HG03469 (cell line): ENCODE results near the gene BMS1.
"Not testable (repeated sequence)": the region's sequence is repeated elsewhere in the genome, so short reads cannot be mapped to it uniquely, and the experiment has no call there.

Experiments used
- ATAC-seq: cut with Tn5 transposase; IDR thresholded peaks from one replicate; pipeline ENCODE4 v1.9.1; 2021; ENCODE audit warnings: mild to moderate bottlenecking, moderate library complexity, moderate number of reproducible peaks; ENCODE audit not compliant: unreplicated experiment

Gene BMS1

DNA sequence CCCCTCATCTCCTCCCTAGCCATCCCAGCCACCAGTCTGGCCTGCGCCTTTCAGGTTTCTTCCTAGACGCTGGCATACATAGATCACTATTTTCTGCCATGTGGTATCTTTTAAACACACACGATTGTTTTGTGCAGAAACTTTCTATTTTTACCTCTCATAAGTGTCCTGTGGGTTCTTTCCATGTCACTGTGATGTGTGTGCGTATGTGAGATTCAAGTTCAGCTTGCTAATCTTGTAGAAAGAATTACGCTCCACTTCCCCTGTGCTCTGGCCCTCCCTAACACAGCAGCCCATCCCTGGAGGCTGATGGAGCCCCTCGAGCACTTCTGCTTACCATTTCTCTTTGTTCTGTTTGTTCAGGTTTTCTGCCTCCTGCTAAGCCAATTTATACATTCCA, 80.2 kb downstream of the BMS1 start:
- not testable (repeated sequence) for ATAC-seq

DNA sequence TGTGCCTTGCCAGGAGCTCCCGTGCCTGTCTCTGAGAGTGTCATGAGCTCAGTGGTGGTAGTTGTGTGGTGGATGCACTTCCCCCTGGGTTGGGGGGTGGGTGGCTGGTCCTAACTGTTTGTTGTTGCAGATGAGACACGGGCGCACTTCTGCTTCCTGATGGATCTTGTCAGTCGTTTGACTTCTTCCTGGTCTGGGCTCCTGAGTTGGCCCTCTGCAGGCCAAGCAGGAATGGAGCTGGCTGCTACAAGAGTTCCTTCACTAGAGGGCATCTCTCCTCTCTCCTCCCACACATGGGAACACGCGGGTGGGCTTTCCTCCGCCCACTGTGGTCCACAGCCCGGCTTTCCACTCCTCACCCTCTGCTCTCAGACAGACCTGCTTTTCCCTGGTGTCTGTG, 82.0 kb downstream of the BMS1 start:
- ATAC-seq: no peak

- no peak for ATAC-seq
These were observed 83.1 kb downstream of the BMS1 start for GRCh38 chr10:42865716-42866114.

- no peak for ATAC-seq
These were observed 83.8 kb downstream of the BMS1 start for GRCh38 chr10:42866115-42866995.

GRCh38 chr10:42867571-42867970, 85.0 kb downstream of the BMS1 start:
- no peak for ATAC-seq

GRCh38 chr10:42868530-42868929, 85.9 kb downstream of the BMS1 start:
- ATAC-seq: no peak

- no peak for ATAC-seq
These were observed 87.4 kb downstream of the BMS1 start for GRCh38 chr10:42869977-42870350.

- not testable (repeated sequence) for ATAC-seq
These were observed 88.6 kb downstream of the BMS1 start for GRCh38 chr10:42871138-42871641.

- no peak for ATAC-seq
These were observed 89.2 kb downstream of the BMS1 start for GRCh38 chr10:42871823-42872222.

- no peak for ATAC-seq
These were observed 90.4 kb downstream of the BMS1 start for GRCh38 chr10:42872865-42873435.

DNA sequence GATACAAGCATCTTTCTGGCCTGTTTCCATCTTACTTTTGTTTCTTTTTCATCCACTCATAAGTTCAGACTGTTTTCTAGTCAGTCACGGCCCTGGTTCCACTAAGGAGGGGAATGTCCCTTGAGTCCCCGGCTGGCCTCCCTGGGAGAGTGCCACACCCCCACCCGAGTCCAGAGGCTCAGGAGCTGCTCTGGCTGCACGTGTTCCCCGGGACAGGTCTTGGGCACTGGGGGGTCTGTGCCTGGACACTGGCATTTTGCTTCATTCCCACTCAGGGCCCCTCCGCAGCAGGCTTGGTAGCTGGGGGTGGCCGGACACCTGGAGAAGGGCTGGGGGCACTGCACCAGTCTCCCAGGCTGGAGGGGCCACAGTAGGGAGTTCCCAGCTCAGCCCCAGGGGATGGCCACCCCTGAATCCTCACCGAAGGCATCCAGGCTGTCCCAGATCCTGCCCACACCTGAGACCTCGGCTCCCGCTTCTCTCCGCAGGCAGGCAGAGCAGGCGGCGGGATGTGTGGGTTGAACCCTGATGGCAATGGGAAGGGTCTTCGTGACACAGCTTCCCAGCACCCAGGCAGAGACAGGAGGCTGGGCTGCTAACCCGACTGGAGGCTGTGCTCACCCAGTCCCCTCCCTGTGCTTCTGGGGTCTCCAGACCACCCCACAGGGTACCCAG, 92.3 kb downstream of the BMS1 start:
- no peak for ATAC-seq

DNA sequence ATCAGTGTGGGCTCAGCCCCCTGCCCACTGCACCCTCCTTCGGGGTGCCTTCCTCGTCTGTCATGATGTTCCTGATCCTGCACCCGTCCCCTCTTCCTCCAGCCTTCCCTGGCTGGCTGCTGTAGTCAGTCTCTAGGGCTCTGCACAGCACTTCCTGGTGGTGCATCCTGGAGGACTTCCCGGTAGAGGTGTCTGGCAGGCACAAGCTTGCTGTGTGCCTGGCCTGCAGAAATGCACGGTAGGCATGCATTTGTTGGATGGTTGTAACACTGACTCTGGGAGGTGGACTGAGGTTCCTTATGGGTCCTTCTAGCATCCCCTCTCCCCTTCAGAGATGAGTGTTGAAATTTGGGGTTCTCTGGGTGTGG, 92.8 kb downstream of the BMS1 start:
- no peak for ATAC-seq

DNA sequence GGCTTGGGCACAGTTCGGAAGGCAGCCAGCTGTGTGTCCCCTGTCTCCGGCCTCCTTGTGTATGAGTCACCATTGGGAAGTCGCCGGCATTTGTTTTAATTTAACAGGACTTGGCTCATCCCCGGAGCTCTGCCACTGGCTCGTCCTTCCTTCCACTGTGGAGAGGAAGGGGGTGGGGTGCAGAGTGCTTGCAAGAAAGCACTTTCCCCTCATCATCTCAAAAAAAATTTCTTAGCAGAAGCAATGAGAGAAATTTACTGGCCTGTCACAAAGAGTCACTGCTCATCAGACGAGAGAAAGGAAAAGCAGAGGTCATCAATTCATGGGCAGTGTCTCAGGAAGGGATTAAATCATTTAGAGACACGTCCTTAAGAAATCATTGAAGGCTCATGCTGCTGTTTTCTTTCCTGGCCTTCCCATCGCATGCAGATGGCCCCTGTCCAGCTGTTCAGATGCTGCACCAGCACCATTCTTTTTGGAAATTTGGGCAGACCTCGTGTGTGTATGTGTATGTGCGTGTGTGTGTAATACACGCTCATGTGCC, 93.3 kb downstream of the BMS1 start:
- ATAC-seq: no peak

DNA sequence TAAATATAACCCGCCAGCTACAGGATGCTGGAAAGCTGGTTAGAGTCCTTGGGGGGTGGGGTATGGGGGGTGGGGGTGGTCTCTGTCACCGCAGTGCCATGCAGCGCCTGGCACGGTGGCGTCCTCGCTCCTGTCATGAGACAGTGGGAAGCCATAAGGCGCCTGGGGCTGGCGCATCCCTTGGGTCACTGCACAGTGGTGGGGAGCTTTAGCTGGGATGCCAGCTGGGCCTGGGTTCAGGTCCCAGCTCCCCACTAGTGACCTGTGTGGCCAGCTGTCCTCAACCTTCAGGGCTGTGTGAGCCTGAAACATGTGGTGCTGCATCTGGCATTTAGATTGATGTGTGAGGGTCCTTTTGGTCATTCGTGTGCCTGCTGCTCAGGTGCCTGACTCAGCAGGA, 93.9 kb downstream of the BMS1 start:
- ATAC-seq: no peak

DNA sequence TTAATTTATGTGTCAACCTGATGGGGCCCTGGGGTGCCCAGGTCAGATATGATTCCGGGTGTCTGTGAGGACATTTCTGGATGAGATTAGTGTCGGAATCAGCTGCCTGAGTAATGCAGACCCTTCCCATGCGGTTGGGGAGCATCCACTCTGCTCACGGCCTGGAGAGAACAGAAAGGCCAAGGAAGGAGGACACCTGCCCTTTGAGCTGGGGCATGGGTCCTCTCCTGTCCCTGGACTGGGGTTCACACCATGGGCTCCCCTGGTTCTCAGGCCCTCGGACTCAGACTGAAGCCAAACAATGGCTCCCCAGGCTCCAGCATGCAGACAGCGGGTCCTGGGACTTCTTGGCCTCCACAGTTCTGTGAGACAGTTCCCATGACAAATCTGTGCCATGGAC, 94.3 kb downstream of the BMS1 start:
- no peak for ATAC-seq

GRCh38 chr10:42877496-42878030, 95.0 kb downstream of the BMS1 start:
- ATAC-seq: no peak

DNA sequence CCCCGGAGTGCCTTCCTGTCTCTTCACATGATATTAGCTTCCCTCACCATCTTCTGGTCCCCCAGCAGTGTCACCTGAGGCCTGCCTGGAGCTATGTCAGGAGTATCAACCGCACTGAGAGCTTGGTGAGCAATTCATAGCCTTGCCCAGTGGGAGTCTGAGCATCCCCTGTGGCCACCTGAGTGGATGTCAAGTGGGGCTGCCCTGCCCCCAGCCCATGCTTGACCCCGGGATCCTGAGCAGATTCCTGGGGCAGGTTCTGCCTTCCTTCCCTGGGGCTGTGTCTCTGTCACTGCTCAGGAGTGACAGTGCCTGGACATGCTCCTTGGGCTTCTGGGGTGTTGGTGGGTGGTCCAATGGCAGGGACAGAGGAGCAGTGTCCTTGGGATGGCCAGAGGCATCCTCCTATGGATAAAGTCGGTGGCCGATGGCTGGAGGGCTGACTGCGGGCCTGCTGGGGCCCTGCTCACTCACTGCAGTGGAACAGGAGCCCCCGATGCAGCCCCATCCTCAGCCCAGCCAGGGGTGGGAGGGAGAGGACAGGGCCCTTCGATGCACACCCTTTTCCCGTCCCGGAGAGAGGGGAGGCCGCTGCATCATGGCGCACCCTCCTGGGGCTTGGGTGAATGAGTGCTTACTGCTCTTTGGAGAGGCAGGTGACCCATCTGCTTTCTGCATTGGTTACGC, 95.7 kb downstream of the BMS1 start:
- ATAC-seq: no peak

GRCh38 chr10:42878821-42879195, 96.2 kb downstream of the BMS1 start:
- no peak for ATAC-seq

GRCh38 chr10:42879380-42880254, 97.0 kb downstream of the BMS1 start:
- no peak for ATAC-seq

DNA sequence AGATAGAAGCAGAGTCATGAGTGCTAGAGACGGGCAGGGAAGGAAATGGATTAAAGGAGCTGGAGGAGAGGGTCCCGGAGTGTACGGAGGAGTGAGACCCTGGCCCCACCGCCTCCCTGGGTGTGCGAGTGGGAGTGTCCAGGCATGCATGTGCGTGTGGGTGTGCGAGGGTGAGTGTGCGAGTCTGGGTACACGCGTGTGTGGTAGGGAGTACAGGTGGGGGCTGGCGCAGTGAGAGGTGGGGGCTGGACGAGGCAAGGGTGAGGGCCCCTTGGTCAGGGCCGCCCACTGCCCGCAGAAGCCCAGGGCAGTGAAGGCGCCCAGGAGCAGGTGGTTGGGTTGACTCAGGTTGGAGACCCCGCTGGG, 97.6 kb downstream of the BMS1 start:
- ATAC-seq: no peak
